HG03571 (cell line): ENCODE measurements around the gene CLMP.
"Not testable (repeated sequence)": the region's sequence is repeated elsewhere in the genome, so short reads cannot be mapped to it uniquely, and the experiment has no call there.

ENCODE experiments used
- ATAC-seq: cut with Tn5 transposase; IDR thresholded peaks from one replicate; pipeline ENCODE4 v1.9.1; 2021; ENCODE audit not compliant: unreplicated experiment

CLMP gene

GRCh38 chr11:123218451-123218850 lies 23.4 kb upstream of the CLMP start:
- no peak for ATAC-seq

DNA sequence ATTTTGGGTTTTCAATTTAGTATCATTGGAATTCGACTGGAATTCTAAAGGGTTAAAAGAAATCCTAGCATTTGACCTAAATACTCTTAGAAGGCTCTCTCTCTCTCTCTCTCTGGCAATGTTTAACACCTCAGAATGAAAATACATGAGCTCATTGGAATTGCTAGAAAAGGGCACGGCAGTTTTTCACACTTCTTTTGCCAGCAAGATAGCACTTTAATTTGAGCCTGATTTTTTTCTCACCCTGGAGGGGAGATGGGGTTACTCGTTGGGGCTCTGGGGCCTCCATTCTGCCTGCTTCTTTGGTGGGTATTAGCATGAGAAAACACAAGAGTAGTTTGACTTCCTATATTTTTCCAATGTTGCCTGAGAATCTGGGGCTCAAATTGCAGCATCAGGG lies 22.8 kb upstream of the CLMP start:
- no peak for ATAC-seq

DNA sequence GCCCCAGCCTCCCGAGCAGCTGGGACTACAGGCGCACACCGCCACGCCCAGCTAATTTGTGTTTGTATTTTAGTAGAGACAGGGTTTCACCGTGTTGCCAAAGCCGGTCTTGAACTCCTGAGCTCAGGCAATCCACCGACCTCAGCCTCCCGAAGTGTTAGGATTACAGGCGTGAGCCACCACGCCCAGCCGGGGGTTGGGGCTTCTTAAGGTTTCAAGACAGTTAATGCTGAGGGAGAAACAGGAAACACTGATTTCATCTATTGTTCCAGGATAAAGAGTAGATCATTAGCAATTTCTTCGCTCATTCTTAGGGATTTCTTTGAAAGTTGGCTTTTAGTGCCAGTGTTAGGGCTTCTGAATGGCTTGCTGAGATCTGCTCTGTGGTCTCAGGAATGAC lies 21.2 kb upstream of the CLMP start:
- ATAC-seq, result no peak

GRCh38 chr11:123214940-123215339 lies 19.9 kb upstream of the CLMP start:
- ATAC-seq, result no peak

- no peak for ATAC-seq
These were observed 19.3 kb upstream of the CLMP start for GRCh38 chr11:123214396-123214795.

DNA sequence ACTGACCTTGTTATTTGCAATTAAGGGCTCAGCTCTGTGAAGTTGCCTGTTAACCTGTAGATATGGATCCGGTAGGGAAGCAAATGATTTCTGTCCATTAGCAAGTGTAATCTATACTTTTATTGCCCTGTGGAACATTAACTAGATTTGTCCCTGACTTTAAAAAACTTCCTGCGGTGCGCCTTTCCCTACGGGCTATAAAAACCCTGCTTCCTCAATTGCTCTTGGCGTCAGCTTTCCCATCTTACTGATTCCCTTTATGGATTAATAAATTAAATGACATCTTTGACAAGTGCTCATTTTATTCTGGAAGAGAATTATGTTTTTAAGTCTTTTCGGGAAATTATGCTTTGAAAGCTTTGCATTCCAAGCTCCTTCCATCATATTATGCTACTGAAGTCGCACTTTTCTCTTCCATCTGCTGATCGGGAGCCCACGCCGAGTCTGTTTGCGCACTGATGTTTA lies 18.3 kb upstream of the CLMP start:
- ATAC-seq, result no peak

DNA sequence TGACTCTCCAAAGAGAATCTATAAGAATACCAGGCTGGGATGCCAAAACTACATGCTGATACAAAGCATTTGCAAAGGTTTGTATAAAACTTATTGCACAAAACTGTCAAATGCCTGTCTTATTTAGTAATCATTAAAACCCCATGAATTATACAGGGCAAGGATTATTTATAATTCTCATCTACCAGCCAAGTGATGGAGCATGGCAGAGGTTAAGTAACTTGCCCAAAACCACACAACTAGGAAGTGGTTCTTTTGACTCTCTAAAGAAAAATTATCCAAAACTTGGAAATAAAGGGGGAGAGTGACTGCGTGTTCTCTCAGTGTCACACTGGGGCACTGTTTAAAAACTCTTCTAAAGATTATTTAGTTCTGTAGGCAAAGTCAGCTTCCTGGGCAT lies 17.4 kb upstream of the CLMP start:
- ATAC-seq, result no peak

DNA sequence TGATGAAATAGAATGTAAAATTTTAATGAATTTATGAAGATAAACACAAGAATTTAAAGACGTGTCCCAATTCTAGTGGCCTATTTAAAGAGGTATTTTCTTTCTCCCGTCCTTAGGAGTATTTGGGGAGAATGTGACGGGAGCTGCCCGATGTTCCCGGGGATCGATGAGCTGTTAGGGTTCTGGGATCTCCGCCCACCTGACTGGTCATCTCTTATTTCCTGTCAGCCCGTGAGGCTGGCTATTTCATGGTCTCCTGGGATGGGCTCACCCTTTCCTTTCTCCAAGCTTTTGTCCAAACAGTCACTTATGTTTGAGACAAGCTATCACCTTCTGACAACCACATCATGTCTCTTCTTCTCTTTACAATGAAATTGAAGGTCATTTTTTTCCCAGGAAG lies 16.9 kb upstream of the CLMP start:
- ATAC-seq, result no peak

DNA sequence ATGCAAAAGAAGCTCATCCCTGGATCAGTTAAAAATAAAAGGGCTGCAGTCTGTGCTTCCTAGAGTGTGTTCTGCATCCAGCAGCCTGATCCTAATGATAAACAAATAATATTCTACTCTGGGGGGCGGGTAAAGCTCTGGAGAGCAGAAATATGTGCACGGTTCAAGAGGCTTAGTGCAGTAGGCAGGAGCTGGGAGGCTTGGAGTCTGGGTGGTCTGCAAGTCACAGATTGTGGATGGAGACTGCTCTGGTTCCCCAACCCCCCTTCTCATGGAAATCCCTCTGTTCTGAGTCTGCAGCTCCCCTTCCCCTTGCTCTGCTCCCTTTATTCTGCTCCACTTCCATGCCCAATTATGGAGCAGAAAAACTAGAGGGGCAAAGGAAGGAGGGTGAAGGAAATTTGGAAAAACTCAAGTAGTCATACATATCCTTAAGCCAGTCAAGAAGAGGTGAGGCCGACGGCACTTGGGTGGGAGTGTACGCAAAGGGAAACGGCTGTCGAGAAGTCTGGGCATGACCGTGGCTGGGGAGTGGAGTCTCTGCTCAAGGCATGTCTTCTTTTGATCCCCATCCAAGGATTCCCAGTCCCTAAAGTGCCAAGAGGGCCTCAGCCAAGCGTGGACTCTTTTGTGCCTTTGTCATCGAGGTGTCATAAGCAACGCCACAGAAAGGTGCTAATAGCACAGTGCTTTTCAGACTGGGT lies 16.3 kb upstream of the CLMP start:
- ATAC-seq, result no peak

GRCh38 chr11:123209591-123209990 lies 14.5 kb upstream of the CLMP start:
- ATAC-seq, result no peak

DNA sequence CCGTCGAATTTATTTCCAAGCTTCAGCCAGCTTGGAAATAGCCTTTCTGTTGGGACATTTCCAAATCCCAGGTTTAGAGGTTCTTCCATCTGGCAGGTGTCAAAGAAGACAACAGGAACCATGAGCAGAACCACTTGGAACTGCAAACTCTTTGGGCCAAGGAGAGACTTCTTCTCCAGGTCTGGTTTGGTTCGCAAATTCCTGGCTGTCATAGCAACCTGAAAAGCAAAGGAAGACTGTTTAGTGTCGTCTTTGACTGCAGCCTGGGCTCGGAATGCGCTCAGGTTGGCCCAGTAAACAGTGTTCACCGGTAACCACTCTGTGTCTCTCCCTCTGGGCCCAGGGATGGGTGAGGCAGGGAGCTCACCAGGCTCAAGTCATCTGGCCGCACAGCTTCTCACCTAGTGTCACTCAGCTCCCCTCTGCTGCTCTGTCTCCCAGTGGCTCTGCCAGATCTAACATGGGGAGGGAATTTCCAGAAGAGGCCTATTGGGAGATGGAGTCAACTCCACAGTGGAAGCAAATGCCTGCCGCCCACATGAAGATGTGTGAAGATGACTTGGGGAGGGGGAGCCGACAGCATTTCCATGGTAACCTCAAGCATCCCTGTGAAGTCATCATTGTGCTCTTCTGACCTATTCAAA lies 11.9 kb upstream of the CLMP start:
- ATAC-seq, result no peak

- ATAC-seq, result not testable (repeated sequence)
These were observed 11.0 kb upstream of the CLMP start for GRCh38 chr11:123206055-123206454.

- ATAC-seq, result no peak
These were observed 8.9 kb upstream of the CLMP start for GRCh38 chr11:123203934-123204333.

DNA sequence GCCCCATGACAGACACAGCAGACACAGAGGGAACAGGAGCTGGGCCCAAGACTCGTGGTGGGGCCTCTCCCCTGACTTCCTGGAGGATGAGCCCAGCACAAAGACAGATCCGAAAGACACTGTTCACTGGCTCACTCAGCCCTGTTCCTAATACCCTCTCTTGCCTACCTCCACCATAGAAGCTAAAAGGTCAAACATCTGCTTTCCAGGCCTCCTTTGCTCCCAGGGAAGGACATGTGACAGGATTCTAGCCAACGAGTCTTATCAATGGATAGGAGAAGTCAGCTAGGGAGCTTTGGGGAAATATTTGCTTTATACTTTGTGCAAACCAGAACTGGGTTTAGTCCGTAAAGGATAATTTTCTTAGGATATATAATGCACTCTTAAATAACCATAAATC lies 8.4 kb upstream of the CLMP start:
- ATAC-seq, result no peak

DNA sequence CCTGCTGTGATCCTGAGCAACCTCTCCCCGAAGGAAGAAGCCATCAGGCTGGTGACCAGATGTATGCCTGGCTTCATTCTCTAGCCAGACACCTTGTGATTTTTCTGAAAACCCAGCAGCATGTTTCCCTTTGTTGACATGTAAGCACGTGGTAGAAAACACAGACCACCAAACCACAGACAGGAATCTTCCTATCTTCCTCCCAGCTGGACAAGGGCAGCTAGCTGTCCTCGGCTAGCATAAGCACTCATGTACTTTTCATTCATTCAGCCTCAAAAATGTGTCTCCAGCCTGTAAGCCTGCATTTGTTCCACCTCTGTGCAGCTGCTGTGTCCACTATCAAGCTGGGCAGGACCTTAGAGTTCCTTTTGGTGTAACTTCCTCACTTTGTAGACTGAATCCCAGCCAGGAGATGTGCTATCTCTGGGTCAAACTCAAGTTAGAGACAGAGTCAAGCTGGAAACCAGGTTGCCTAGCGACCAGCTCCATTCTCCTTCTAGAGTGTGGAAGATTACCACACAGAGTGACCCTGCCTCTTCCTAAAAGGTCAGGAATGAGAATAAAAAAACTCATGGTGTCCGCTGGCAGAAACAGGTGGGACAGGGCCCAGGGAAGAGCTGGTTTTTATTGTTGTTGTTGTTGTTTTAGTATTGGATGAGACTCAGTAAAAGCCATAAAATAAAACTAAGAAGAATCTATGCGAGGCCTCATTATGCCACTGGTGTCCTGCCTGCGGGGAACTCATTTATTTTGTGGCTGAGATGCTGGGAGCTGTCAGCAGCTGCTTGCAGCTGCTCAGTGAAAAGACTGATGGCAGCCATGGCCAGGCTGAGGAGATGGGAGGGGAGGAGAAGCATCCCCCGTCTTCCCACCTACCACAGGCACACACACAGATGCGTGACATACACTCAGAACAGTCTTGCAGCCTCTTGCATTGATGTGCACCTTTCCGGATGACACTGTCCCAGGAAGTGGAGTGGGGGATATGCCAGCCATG lies 7.4 kb upstream of the CLMP start:
- no peak for ATAC-seq

GRCh38 chr11:123200264-123200663 lies 5.2 kb upstream of the CLMP start:
- ATAC-seq, result no peak

- no peak for ATAC-seq
These were observed 2.7 kb upstream of the CLMP start for GRCh38 chr11:123197711-123198110.

DNA sequence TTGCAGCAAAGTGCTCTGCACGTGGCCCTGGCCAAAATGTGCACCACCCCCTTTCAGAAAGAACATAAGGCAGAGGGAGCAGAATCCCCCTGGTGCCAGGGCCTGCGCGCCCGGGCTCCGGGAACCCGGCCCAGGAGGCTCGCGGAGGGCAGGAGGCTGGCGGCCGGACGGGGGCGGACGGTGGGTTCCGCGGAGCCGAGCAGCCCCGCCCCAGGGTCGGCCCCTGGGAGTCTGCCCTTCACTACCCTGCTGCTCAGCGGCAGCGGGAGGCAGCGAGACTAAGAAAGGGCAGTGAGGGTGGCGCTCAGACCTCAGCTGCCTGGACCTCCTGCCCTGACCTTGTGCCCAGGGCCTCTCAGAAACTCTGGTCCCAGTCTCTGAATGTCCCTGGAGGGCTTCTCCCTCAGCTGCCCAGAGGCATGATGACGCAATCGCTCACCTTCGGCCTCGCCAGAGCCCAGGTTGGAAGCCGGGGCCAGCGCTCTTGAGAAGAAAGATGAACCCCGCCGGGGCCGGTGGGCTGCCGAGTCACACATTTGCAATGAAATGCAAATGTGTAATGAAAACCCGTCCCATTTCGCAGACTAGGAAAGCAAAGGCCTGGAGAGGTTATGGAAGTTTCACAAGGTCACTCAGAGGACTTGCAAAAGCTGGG lies 1.1 kb upstream of the CLMP start:
- ATAC-seq, result no peak

DNA sequence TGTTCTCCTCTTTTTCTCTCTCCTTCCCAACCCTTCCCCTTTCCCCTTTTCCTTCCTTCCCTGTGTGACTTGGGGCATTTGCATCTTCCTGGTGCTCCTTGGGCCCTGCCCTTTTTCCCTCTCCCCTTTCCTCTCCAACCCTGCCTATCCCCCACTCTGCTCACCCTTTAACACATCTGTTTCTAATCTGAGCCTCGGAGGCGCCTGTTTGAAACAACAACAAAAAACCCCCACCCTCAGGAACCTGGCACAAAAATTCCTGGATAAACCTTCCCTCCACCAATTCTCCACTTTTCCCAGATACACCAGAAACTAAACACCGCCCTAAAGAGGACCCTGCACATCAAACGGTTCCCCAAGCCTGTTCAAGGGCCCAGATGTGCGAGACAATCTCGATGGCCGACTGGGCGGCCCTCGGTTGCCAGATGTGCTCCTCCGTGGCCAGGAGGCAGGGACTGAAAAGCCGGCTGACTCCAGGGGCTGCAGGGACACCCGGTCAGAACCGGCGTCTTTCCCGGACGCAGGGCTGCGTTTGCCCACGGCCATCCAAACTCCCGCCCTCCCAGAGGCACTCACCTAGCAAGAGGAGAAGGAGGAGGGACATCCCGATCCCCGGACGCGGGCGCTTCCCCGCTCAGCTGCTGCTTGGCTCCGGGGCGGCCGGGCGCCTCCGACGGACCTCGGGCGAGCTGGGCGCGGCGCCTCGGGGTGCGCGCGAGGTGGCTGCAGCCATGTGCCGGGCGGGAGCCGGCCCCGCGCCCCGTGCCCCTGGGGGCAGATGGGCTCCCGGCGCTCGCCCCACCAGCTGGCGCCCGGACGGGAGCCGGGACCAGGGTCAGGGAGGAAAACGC lies 486 bp downstream of the CLMP start:
- ATAC-seq, result no peak

DNA sequence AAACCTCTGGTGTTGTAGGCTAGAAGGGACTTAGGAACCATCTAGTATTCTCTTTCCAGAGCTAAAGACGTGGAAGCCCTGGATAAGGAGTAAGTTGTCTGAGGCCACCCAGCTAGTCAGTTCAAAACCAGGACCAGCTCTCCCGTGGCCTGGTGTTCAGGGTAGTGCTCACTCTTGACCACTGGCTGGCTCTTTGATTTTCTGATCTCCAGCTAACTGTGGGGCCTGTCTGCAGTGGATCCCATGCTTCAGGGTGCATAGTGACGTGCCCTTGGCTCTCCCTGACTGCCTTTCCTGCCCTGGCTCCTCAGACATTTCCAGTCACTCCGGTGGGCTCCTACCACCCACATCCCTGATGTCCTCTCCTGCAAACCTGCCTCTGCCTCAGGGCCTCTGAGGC lies 1.3 kb downstream of the CLMP start:
- no peak for ATAC-seq
